ENCODE results near the gene GTSF1L. TPM values are rescaled to one million over a fixed set of nuclear protein-coding genes. Genes with fewer than 3 reads are reported as not detected.
A peak's percentile ranks its signal among the peaks of the same experiment; 100 is the strongest.

GTSF1L gene
- total and polyA plus RNA-seq, 5 experiments from 2014 or later = 0.25 to 1.6 (median 0.80) TPM

- no peaks in the 10 kb centered on the region for H3K9me3 Mint-ChIP-seq
- H3K4me1 Mint-ChIP-seq = peaks cover 2 to 8% (median 3%) of the 10 kb centered on the region in 4 donors
- POLR2A ChIA-PET = no interaction called here
- DNase-seq (no peak), ATAC-seq (no peak)
- peaks cover 0 to under 1% (median 0%) of the 10 kb centered on the region in 5 donors for H3K27me3 Mint-ChIP-seq
- H3K27ac Mint-ChIP-seq = no peak overlapping the region
- H3K4me3 Mint-ChIP-seq = no peak overlapping the region
- H3K36me3 Mint-ChIP-seq = no peaks in the 10 kb centered on the region
These were observed 12.4 kb upstream of the GTSF1L start for GRCh38 chr20:43739148-43739749.

GRCh38 chr20:43737925-43738324 lies 11.1 kb upstream of the GTSF1L start:
- Mint-ChIP-seq H3K4me3 (no peak overlapping the region), H3K9me3 (no peaks in the 10 kb centered on the region), H3K27ac (peak overlapping the region in 3 of 10 donors; percentile 12 to 66 (median 17)), H3K27me3 (no peaks in the 10 kb centered on the region), H3K36me3 (no peaks in the 10 kb centered on the region), H3K4me1 (peaks cover 12 to 19% (median 15%) of the 10 kb centered on the region in 4 donors)
- POLR2A ChIA-PET = no interaction called here
- no peak for ATAC-seq
- no peak for DNase-seq

GRCh38 chr20:43736588-43737158 lies 9.9 kb upstream of the GTSF1L start:
- H3K4me3 Mint-ChIP-seq = no peak overlapping the region
- no peaks in the 10 kb centered on the region for H3K27me3 Mint-ChIP-seq
- no peaks in the 10 kb centered on the region for H3K36me3 Mint-ChIP-seq
- POLR2A ChIA-PET = interaction anchor here (0.7 to 1.3 kb wide), 2 partner anchors 15 to 69 kb away, joined by 3 to 4 read pairs; no protein-coding TSS in a partner anchor
- peaks cover 16 to 29% (median 25%) of the 10 kb centered on the region in 4 donors for H3K4me1 Mint-ChIP-seq
- H3K27ac Mint-ChIP-seq = peak overlapping the region in 4 of 10 donors; percentile 1 to 21 (median 19)
- H3K9me3 Mint-ChIP-seq = no peaks in the 10 kb centered on the region
- DNase-seq (no peak), ATAC-seq (peak; percentile 34 to 44)

GRCh38 chr20:43731927-43732326 lies 5.1 kb upstream of the GTSF1L start:
- Mint-ChIP-seq H3K4me3 (peak overlapping the region in 2 of 10 donors; percentile 74 to 78), H3K36me3 (no peaks in the 10 kb centered on the region), H3K27me3 (no peaks in the 10 kb centered on the region), H3K9me3 (peaks cover 0 to 7% (median 3%) of the 10 kb centered on the region in 9 donors), H3K4me1 (peaks cover 23 to 53% (median 47%) of the 10 kb centered on the region in 4 donors), H3K27ac (peak overlapping the region in 4 of 10 donors; percentile 33 to 88 (median 58))
- ATAC-seq (no peak), DNase-seq (no peak)
- POLR2A ChIA-PET = no interaction called here

GRCh38 chr20:43731469-43731868 lies 4.7 kb upstream of the GTSF1L start:
- DNase-seq (no peak), ATAC-seq (no peak)
- no peaks in the 10 kb centered on the region for H3K27me3 Mint-ChIP-seq
- no peaks in the 10 kb centered on the region for H3K36me3 Mint-ChIP-seq
- POLR2A ChIA-PET = no interaction called here
- peaks cover 0 to 7% (median 3%) of the 10 kb centered on the region in 9 donors for H3K9me3 Mint-ChIP-seq
- H3K4me3 Mint-ChIP-seq = peak overlapping the region in 1 of 10 donors; percentile 12
- peaks cover 28 to 51% (median 48%) of the 10 kb centered on the region in 4 donors for H3K4me1 Mint-ChIP-seq
- H3K27ac Mint-ChIP-seq = peak overlapping the region in 1 of 10 donors; percentile 33

- H3K4me3 Mint-ChIP-seq = peak overlapping the region in 9 of 10 donors; percentile 23 to 74 (median 48)
- POLR2A ChIA-PET = interaction anchor here (0.5 to 4.1 kb wide), 4 partner anchors 10 to 356 kb away, joined by 3 to 30 read pairs (median 4); no protein-coding TSS in a partner anchor
- ATAC-seq (peak; percentile 21 to 28), DNase-seq (no peak)
- no peaks in the 10 kb centered on the region for H3K27me3 Mint-ChIP-seq
- H3K4me1 Mint-ChIP-seq = peaks cover 33 to 69% (median 59%) of the 10 kb centered on the region in 4 donors
- H3K9me3 Mint-ChIP-seq = peaks cover 0 to 7% (median 3%) of the 10 kb centered on the region in 9 donors
- peak overlapping the region; percentile 55 to 95 (median 80) for H3K27ac Mint-ChIP-seq
- no peaks in the 10 kb centered on the region for H3K36me3 Mint-ChIP-seq
These were observed 2.0 kb upstream of the GTSF1L start for GRCh38 chr20:43728686-43729255.

GRCh38 chr20:43727980-43728590 lies 1.3 kb upstream of the GTSF1L start:
- peak overlapping the region in 9 of 10 donors; percentile 1 to 74 (median 48) for H3K4me3 Mint-ChIP-seq
- DNase-seq (peak in 8 of 10 donors; percentile 49 to 82 (median 62)), ATAC-seq (peak; percentile 80 to 90)
- H3K4me1 Mint-ChIP-seq = peaks cover 31 to 67% (median 57%) of the 10 kb centered on the region in 4 donors
- H3K27me3 Mint-ChIP-seq = no peaks in the 10 kb centered on the region
- peak overlapping the region; percentile 55 to 95 (median 80) for H3K27ac Mint-ChIP-seq
- H3K9me3 Mint-ChIP-seq = peaks cover 0 to 7% (median 3%) of the 10 kb centered on the region in 9 donors
- POLR2A ChIA-PET = interaction anchor here (0.6 to 4.1 kb wide), 3 partner anchors 10 to 294 kb away, joined by 3 to 30 read pairs (median 3); no protein-coding TSS in a partner anchor
- no peaks in the 10 kb centered on the region for H3K36me3 Mint-ChIP-seq

- ATAC-seq = no peak
- peak overlapping the region in 7 of 10 donors; percentile 45 to 90 (median 71) for H3K27ac Mint-ChIP-seq
- POLR2A ChIA-PET = no interaction called here
These were observed 469 bp downstream of the GTSF1L start for GRCh38 chr20:43726333-43726732.

GRCh38 chr20:43725666-43726065 lies 1.1 kb downstream of the GTSF1L start:
- DNase-seq (no peak), ATAC-seq (no peak)
- Mint-ChIP-seq H3K9me3 (peaks cover 0 to 7% (median 3%) of the 10 kb centered on the region in 9 donors), H3K36me3 (no peaks in the 10 kb centered on the region), H3K4me3 (peak overlapping the region in 1 of 10 donors; percentile 42), H3K4me1 (peaks cover 26 to 74% (median 62%) of the 10 kb centered on the region in 4 donors), H3K27me3 (no peaks in the 10 kb centered on the region), H3K27ac (peak overlapping the region; percentile 6 to 94 (median 62))
- POLR2A ChIA-PET = interaction anchor here (2.3 kb wide), 1 partner anchor 8 kb away, joined by 5 read pairs; no protein-coding TSS in a partner anchor

More at GRCh38 chr20:43726333-43726732, 469 bp downstream of the GTSF1L start:
- peaks cover 26 to 70% (median 57%) of the 10 kb centered on the region in 4 donors for H3K4me1 Mint-ChIP-seq
- H3K9me3 Mint-ChIP-seq = peaks cover 0 to 7% (median 3%) of the 10 kb centered on the region in 9 donors
- H3K36me3 Mint-ChIP-seq = no peaks in the 10 kb centered on the region
- no peaks in the 10 kb centered on the region for H3K27me3 Mint-ChIP-seq
- peak overlapping the region in 1 of 10 donors; percentile 20 for H3K4me3 Mint-ChIP-seq
- no peak for DNase-seq

- Mint-ChIP-seq H3K4me1 (peaks cover 31 to 77% (median 69%) of the 10 kb centered on the region in 4 donors), H3K27me3 (no peaks in the 10 kb centered on the region), H3K27ac (peak overlapping the region in 9 of 10 donors; percentile 54 to 95 (median 83)), H3K9me3 (peaks cover 0 to 7% (median 3%) of the 10 kb centered on the region in 9 donors), H3K36me3 (no peaks in the 10 kb centered on the region), H3K4me3 (peak overlapping the region in 5 of 10 donors; percentile 41 to 69 (median 56))
- DNase-seq (no peak), ATAC-seq (no peak)
- POLR2A ChIA-PET = interaction anchor here (0.6 to 2.3 kb wide), 3 partner anchors 9 to 293 kb away, joined by 3 to 5 read pairs (median 5); no protein-coding TSS in a partner anchor
These were observed 2.4 kb downstream of the GTSF1L start for GRCh38 chr20:43724383-43724782.

GRCh38 chr20:43723735-43724134 lies 3.1 kb downstream of the GTSF1L start:
- POLR2A ChIA-PET = interaction anchor here (0.6 to 2.3 kb wide), 2 partner anchors 10 to 293 kb away, joined by 3 to 5 read pairs; no protein-coding TSS in a partner anchor
- Mint-ChIP-seq H3K9me3 (peaks cover 0 to 7% (median 3%) of the 10 kb centered on the region in 9 donors), H3K4me3 (peak overlapping the region in 8 of 10 donors; percentile 22 to 69 (median 59)), H3K27me3 (no peaks in the 10 kb centered on the region), H3K27ac (peak overlapping the region; percentile 44 to 95 (median 82)), H3K4me1 (peaks cover 34 to 77% (median 69%) of the 10 kb centered on the region in 4 donors), H3K36me3 (no peaks in the 10 kb centered on the region)
- ATAC-seq (no peak), DNase-seq (no peak)

- Mint-ChIP-seq H3K27ac (peak overlapping the region; percentile 68 to 95 (median 82)), H3K36me3 (no peaks in the 10 kb centered on the region), H3K4me3 (peak overlapping the region in 8 of 10 donors; percentile 39 to 79 (median 68)), H3K27me3 (no peaks in the 10 kb centered on the region), H3K9me3 (peaks cover 0 to 4% (median 0%) of the 10 kb centered on the region in 9 donors), H3K4me1 (peaks cover 30 to 77% (median 67%) of the 10 kb centered on the region in 4 donors)
- no peak for DNase-seq
- POLR2A ChIA-PET = interaction anchor here (1.1 kb wide), 1 partner anchor 266 kb away, joined by 3 read pairs; the partner anchor contains the start of gene SRSF6
- ATAC-seq = no peak
These were observed 3.6 kb downstream of the GTSF1L start for GRCh38 chr20:43723186-43723585.
